ENCODE data around the gene CENPP.

Gene CENPP

GRCh38 chr9:92664394-92665152 is 338.8 kb downstream of the CENPP start:
- no peak for FAIRE-seq

- FAIRE-seq, result no peak
These were observed 340.1 kb downstream of the CENPP start for GRCh38 chr9:92665836-92666235.

- no peak for FAIRE-seq
These were observed 340.5 kb downstream of the CENPP start for GRCh38 chr9:92666236-92666635.

GRCh38 chr9:92666912-92667532 is 341.3 kb downstream of the CENPP start:
- no peak for FAIRE-seq

- FAIRE-seq, result no peak
These were observed 343.2 kb downstream of the CENPP start for GRCh38 chr9:92668746-92669526.

GRCh38 chr9:92669527-92669889 is 343.8 kb downstream of the CENPP start:
- FAIRE-seq, result no peak
